Measurements from ENCODE around the gene STAC.
"Not testable (repeated sequence)": the region's sequence is repeated elsewhere in the genome, so short reads cannot be mapped to it uniquely, and the experiment has no call there.

The STAC gene

DNA sequence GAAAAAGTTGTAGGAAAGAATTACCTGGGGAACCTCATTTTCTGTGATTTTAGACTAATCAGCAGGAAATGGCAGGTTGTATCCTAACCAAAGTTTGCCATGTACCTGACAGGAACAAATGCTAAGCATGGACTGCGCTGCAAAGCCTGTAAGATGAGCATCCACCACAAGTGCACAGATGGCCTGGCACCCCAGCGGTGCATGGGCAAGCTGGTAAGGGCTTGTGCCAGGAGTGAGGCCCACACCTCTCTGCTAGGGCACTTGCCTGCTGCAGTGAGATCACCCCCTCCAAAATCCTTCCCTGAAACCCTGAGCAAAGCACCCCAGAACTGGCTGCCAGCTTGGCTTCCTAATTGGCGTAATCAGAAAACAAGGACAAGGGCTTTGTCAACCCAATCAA is 102.6 kb downstream of the STAC start:
- DNase-seq: no peak

GRCh38 chr3:36483709-36484108 is 103.4 kb downstream of the STAC start:
- no peak for DNase-seq

DNA sequence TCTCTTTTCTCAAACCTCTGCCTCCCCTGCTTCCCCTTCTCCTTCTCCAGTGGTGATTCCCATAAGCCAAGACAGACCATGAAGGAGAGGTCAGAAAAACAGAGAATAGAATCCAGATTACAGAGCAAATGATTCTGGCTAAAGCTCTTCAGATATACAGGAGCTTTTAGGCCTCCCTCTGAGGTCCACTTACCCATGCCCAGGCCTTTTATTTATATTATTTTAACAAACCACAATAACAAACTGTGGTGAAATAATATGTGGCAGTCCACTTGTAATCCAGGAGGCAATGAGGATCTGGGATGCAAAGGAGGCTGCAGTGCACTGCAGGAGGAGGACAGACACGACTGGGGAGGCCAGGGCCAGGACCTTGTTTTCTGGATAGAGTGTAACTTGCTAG is 104.1 kb downstream of the STAC start:
- no peak for DNase-seq

GRCh38 chr3:36486009-36486795 is 105.9 kb downstream of the STAC start:
- no peak for DNase-seq

- DNase-seq: no peak
Observed at GRCh38 chr3:36487616-36488015, 107.3 kb downstream of the STAC start.

GRCh38 chr3:36488077-36488789 is 107.9 kb downstream of the STAC start:
- no peak for DNase-seq

DNA sequence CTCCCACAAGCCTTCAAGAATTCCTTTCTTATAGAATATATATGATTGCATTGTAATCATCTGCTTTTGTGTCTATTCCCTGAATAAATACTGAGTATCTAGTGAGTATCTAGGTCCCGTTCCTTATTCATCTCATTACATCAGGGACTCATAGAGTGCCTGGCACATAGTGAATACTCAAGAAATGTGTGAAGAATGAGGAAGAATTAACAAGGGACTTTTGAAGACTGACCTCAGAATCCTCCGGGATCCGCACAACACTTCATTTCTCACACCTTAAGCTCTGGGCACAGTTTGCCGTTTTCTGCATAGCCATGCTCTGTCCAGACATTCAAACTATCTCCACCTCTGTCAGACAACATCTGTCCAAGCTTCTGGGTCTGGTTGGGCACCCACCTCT is 108.8 kb downstream of the STAC start:
- DNase-seq: no peak

- DNase-seq: no peak
Observed at GRCh38 chr3:36489679-36490425, 109.5 kb downstream of the STAC start.

DNA sequence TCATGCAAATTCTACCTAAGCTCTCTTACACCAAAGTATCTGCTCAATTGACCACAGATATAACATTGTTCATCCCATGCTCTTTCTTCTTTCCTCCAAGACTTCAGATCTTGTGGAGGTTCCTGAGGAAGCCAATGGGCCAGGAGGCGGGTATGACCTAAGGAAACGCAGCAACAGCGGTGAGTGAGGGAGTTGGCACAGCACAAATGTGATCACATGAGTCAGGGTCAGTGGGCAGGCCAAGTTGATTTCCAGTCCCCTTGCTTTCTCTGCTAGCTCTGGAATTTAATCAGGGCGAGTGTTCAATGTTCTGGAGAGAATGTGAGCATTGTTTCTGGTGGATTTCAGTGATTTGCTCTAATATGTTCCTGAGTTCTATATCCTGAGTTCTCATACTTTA is 112.7 kb downstream of the STAC start:
- DNase-seq: no peak

DNA sequence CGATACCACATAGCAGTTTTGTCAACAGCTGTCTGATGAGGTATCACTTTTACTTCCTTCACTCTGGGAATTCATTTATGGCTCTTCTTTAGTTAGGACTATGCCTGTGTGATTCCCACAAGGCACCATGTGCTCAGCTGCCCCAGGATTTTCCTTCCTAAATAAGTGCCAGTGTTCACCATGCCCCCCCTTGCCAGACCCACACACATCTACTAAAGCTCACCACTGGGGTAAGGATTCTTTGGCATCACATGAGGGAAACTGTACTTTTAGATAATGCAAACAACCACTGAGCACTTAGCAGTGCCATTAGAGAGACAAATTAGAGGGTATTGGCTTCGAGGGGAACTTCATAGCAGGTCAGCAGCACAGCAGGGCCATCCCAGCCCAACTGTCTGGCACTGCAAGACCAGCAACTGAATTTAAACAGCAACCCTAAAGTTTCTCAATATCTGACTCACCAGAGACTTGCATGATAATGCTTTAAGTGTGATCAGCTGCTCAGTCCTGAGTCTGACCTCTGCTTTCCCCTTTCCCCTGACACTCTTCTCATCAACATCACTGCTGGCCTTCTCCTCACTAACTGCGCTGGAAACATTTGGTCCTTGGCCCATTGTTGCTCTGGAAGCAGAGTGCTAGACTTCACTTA is 114.3 kb downstream of the STAC start:
- DNase-seq: no peak

- no peak for DNase-seq
Observed at GRCh38 chr3:36496684-36497633, 116.7 kb downstream of the STAC start.

DNA sequence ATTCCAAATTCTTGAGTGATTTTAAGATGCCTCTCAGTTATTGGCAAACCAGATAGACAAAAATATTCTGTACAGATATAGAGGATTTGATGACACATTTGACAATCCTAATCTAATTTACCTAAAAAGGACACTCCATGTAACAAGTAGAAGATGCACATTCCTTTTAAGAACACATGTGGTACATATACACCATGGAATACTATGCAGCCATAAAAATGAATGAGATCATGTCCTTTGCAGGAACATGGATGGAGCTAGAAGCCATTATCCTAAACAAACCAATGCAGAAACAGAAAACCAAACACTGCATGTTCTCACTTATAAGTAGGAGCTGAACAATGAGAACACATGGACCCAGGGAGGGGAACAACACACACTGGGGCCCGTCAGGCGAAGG is 119.7 kb downstream of the STAC start:
- not testable (repeated sequence) for DNase-seq

DNA sequence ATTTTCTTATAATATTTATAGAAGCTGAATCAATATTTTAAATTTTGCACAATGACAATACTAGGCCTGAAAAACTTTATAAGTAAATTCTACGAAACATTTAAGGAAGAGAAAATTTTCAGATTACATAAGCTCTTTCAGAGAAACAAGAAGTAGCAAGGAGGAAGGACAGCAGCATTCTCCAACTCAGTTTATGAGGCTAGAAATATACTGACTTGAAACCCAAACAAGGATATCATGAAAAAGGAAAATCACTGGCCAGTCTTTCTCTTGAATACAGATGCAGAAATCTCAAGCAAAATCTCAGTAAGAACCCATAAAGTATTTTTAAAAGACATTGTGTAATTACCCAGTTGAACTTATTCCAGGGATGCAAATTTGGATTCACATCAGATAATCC is 121.3 kb downstream of the STAC start:
- no peak for DNase-seq

GRCh38 chr3:36505393-36505792 is 125.1 kb downstream of the STAC start:
- no peak for DNase-seq

GRCh38 chr3:36511791-36512486 is 131.6 kb downstream of the STAC start:
- no peak for DNase-seq

DNA sequence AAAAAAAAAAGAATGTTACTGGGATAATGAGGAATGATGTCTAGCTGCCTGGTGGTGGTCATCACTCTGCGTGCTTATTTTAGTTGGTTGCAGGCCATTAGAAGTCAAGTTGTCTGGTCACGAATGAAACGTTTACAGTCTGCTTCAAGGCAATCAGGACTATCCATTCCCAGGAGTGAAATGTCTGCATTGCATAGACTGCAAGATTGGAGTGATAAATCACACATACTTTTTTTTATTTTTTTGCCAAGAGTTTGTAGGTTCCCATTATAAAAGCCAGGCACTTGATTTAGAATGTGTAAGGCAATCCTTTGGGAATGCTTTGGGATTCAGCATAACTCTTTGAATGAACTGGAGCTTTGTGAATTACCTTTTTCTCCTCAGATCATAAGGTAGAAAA is 132.3 kb downstream of the STAC start:
- no peak for DNase-seq

GRCh38 chr3:36514171-36514570 is 133.9 kb downstream of the STAC start:
- DNase-seq: no peak

GRCh38 chr3:36519682-36520081 is 139.4 kb downstream of the STAC start:
- no peak for DNase-seq

DNA sequence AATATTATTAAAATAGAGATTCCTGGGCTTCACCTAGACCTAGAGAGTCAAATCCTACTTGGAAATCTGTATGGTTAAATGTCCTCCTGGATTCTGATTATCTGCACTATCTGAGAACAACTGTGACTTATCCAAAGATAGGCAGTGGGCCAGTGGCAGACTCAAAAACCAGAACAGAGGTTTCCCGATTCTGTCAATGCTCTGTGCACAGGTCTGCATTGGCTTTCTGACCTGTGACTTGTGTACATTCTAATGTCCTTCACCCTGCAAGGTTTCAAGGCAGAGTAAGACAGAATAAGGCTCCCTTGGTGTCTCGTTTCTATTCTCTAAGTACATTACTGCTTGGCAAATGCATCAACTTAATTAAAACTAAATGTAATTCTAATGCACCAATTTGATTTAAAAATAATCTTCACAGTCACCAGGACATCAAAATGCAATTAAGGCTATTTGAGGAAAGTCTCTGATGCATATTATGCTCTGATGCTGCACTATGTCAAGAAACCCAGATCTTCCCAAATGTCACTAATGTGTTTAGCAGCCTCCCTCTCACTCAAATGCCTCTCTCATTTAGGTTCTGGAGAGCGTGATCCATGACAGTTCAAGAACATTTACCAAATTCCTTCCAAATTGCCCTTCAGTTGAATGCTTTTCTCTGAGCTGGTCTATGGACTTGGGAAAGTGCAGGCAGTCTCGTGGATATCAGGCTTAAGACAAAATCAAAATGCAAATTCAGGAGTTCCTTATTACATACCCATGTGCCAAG is 140.1 kb downstream of the STAC start:
- no peak for DNase-seq

- no peak for DNase-seq
Observed at GRCh38 chr3:36521007-36521379, 140.7 kb downstream of the STAC start.

DNA sequence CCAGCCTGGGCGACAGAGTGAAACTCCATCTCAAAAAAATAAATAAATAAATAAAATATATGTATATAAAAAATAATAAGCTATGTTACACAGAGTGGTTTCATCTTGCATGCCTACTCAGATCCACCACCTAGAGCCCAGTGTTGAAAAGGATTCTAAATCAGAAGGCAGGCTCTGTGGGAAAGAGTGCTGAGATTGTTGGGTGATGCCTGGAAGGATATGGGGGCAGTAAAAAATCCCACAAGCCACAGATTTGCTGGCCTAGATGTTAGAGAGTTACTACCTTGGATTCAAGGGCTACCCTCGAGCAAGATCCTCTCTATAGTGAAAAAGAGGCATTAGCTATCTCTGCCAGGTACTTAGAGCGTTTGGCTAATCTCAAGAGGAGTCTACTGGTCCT is 144.3 kb downstream of the STAC start:
- DNase-seq: no peak

All from 8988T (cell line).